Hypothalamus (tissue), 51 donors: Measurements from ENCODE around the gene SERPINA5.
"Not testable (repeated sequence)": the region's sequence is repeated elsewhere in the genome, so short reads cannot be mapped to it uniquely, and the experiment has no call there.

Source experiments
- DNase-seq, 51 donors: peaks; one replicate each; lab custom pipeline; 2025; lab: John Stamatoyannopoulos, UW

SERPINA5 gene

GRCh38 chr14:94619297-94619696 is 38.1 kb downstream of the SERPINA5 start:
- no peak for DNase-seq

- no peak for DNase-seq
Measured at GRCh38 chr14:94620597-94620996, 39.4 kb downstream of the SERPINA5 start.

GRCh38 chr14:94621358-94622134 is 40.3 kb downstream of the SERPINA5 start:
- DNase-seq = no peak

- DNase-seq = no peak
Measured at GRCh38 chr14:94622653-94623421, 41.6 kb downstream of the SERPINA5 start.

- no peak for DNase-seq
Measured at GRCh38 chr14:94623422-94623809, 42.2 kb downstream of the SERPINA5 start.

GRCh38 chr14:94623856-94624499 is 42.8 kb downstream of the SERPINA5 start:
- no peak for DNase-seq

GRCh38 chr14:94624537-94625352 is 43.5 kb downstream of the SERPINA5 start:
- no peak for DNase-seq

- DNase-seq = no peak
Measured at GRCh38 chr14:94625353-94625635, 44.1 kb downstream of the SERPINA5 start.

GRCh38 chr14:94628578-94628977 is 47.4 kb downstream of the SERPINA5 start:
- DNase-seq = no peak

GRCh38 chr14:94630396-94630795 is 49.2 kb downstream of the SERPINA5 start:
- no peak for DNase-seq

GRCh38 chr14:94631050-94631449 is 49.8 kb downstream of the SERPINA5 start:
- DNase-seq = no peak

- DNase-seq = no peak
Measured at GRCh38 chr14:94631536-94632304, 50.5 kb downstream of the SERPINA5 start.

GRCh38 chr14:94632305-94632590 is 51.0 kb downstream of the SERPINA5 start:
- no peak for DNase-seq

- no peak for DNase-seq
Measured at GRCh38 chr14:94633121-94633520, 51.9 kb downstream of the SERPINA5 start.

- no peak for DNase-seq
Measured at GRCh38 chr14:94635154-94635553, 53.9 kb downstream of the SERPINA5 start.

- DNase-seq = no peak
Measured at GRCh38 chr14:94636744-94637412, 55.7 kb downstream of the SERPINA5 start.

- DNase-seq = not testable (repeated sequence)
Measured at GRCh38 chr14:94637814-94638213, 56.6 kb downstream of the SERPINA5 start.

GRCh38 chr14:94638339-94638738 is 57.1 kb downstream of the SERPINA5 start:
- DNase-seq = peak in 1 of 51 donors; percentile 9

GRCh38 chr14:94638961-94639817 is 58.0 kb downstream of the SERPINA5 start:
- DNase-seq = no peak
